HepG2 (cell line): Measurements from ENCODE around the gene PLS1. TPM values are rescaled to one million over a fixed set of nuclear protein-coding genes. Genes with fewer than 3 reads are reported as not detected.

Source experiments
- AGO2 ChIP-seq: fragments of 200-400 bp; formaldehyde crosslinking; optimal IDR thresholded peaks from 2 replicates; pipeline ENCODE3; 2017; ENCODE audit warnings: mild to moderate bottlenecking, low read depth, low read length, moderate library complexity
- AHDC1 ChIP-seq: sonication (generic); formaldehyde crosslinking; IDR thresholded peaks from 2 replicates; pipeline ENCODE4 v1.5.1; 2020; ENCODE audit warnings: mild to moderate bottlenecking, missing genetic modification reagents, borderline replicate concordance
- ARID4A ChIP-seq: sonication (generic); formaldehyde crosslinking; IDR thresholded peaks from 2 replicates; pipeline ENCODE4 v1.5.0; 2020; ENCODE audit warnings: mild to moderate bottlenecking, missing genetic modification reagents, borderline replicate concordance
- FOSL2 ChIP-seq: sonication (generic); formaldehyde crosslinking; IDR thresholded peaks from 2 replicates; pipeline ENCODE4 v1.4.0; 2020; ENCODE audit warnings: missing genetic modification reagents
- HNF1A ChIP-seq, 2 experiments: sonication (generic) in 1 of 2; formaldehyde crosslinking in 1 of 2; IDR thresholded peaks; 2 replicates each; pipeline versions ENCODE4 v1.4.0 to v1.6.1; 2016 to 2020; ENCODE audit warnings: borderline replicate concordance in 1 of 2, low read depth in 1 of 2, mild to moderate bottlenecking in 1 of 2, missing genetic modification reagents in 1 of 2
- HOXA5 ChIP-seq: sonication (generic); formaldehyde crosslinking; IDR thresholded peaks from 2 replicates; pipeline ENCODE4 v1.4.0; 2020; ENCODE audit warnings: missing genetic modification reagents
- HOXA9 ChIP-seq: sonication (generic); formaldehyde crosslinking; IDR thresholded peaks from 2 replicates; pipeline ENCODE4 v1.8.1; 2022; ENCODE audit warnings: missing genetic modification reagents, mild to moderate bottlenecking, moderate library complexity, borderline replicate concordance
- IKZF4 ChIP-seq: sonication (generic); formaldehyde crosslinking; IDR thresholded peaks from 2 replicates; pipeline ENCODE4 v1.5.1; 2020; ENCODE audit warnings: borderline replicate concordance, mild to moderate bottlenecking, low read depth, missing genetic modification reagents; ENCODE audit errors: not compliant biosample characterization
- RBFOX2 ChIP-seq: fragments of 200-400 bp; formaldehyde crosslinking; IDR thresholded peaks from 2 replicates; pipeline ENCODE4 v1.6.1; 2017; ENCODE audit warnings: low read depth, mild to moderate bottlenecking, low read length
- YY1 ChIP-seq: IDR thresholded peaks from 2 replicates; pipeline ENCODE4 v1.6.1; 2011; ENCODE audit warnings: low read length, low read depth, moderate library complexity, mild to moderate bottlenecking; ENCODE audit not compliant: insufficient read depth, insufficient replicate concordance
- ZNF430 ChIP-seq: sonication (generic); formaldehyde crosslinking; IDR thresholded peaks from 2 replicates; pipeline ENCODE4 v1.9.0; 2021; ENCODE audit warnings: mild to moderate bottlenecking, missing genetic modification reagents
- ZNF777 ChIP-seq: sonication (generic); formaldehyde crosslinking; IDR thresholded peaks from 2 replicates; pipeline ENCODE4 v1.4.0; 2020; ENCODE audit warnings: missing genetic modification reagents
- polyA plus RNA-seq, 8 experiments: library from polyadenylated mRNA; depleted of rRNA in 3 of 8; stranded (reverse) in 7 of 8; unstranded in 1 of 8; fragments of >200 nt; fragmentation: Illumina TruSeq in 4 of 8; extraction: Trizol in 4 of 8; gene quantifications; 2 replicates each; pipeline versions ENCODE4 v1.2.1 to v1.2.3, GENCODE V29; 2011 to 2016; ENCODE audit warnings: low read depth in 4 of 8, missing spikeins in 1 of 8, mixed read lengths in 1 of 8; ENCODE audit not compliant: insufficient read depth in 1 of 8
- total RNA-seq, 5 experiments: library from RNA; depleted of rRNA; stranded (reverse); fragments of >200 nt; fragmentation: Illumina TruSeq; extraction: Trizol; gene quantifications; 2 replicates each; pipeline ENCODE4 v1.2.3, GENCODE V29; 2016; ENCODE audit warnings: low read depth in 1 of 5

The PLS1 gene
- total and polyA plus RNA-seq, 2 of the 13 experiments (the other 11 are each of a cell fraction or from before 2014, with no cell fraction given), result 11.2 to 21.1 TPM

GRCh38 chr3:142724682-142725356, 128.6 kb downstream of the PLS1 start (continued):
- TF ChIP-seq AHDC1 (CRISPR knock-in tag) (peak; percentile 35; the same call in 1 of the 2 replicates), HOXA5 (CRISPR knock-in tag) (0 out of 2 replicates have a peak, but pooled peaks have one; percentile 6), FOSL2 (CRISPR knock-in tag) (0 out of 2 replicates have a peak, but pooled peaks have one; percentile 10), ARID4A (CRISPR knock-in tag) (peak; percentile 83), RBFOX2 (peak; percentile 66), ZNF430 (CRISPR knock-in tag) (peak; percentile 58; the same call in 1 of the 2 replicates), ZNF777 (CRISPR knock-in tag) (peak; percentile 91), HOXA9 (CRISPR knock-in tag) (peak; percentile 66; the same call in 1 of the 2 replicates), HNF1A (IDR thresholded peaks at IDR 0.05; ENCODE audit: low read depth) (no peak), HNF1A (CRISPR knock-in tag; IDR thresholded peaks at IDR 0.05; ENCODE audit: borderline replicate concordance) (no peak), AGO2 (peak; percentile 57), YY1 (no peak), IKZF4 (CRISPR knock-in tag) (no peak)
